ENCODE results near the gene TBC1D4. TPM values are rescaled to one million over a fixed set of nuclear protein-coding genes. Genes with fewer than 3 reads are reported as not detected.
"Not testable (repeated sequence)": the region's sequence is repeated elsewhere in the genome, so short reads cannot be mapped to it uniquely, and the experiment has no call there.

Gene TBC1D4
- total RNA-seq, 2 donors from 2014 or later, result 2.9 to 7.2 TPM

DNA sequence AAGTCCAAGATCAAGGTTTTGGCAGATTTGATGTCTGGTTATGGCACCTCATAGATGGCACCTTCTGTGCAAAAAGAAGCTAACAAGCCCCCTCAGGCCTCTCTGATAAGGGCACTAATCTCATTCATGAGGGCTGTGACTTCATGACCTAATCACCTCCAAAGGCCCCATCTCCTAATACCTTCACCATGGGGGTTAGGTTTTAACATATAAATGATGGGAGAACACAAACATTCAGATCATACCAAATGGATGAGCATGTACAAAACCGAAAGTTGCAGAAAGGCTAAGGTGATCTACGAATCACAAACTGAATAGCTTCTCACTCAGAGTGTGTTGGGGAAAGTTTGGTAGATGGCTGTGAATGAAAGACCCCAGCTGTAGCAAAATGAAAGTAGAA is 217.4 kb downstream of the TBC1D4 start:
- Mint-ChIP-seq H3K36me3 (no peaks in the 10 kb centered on the region), H3K4me3 (no peak overlapping the region), H3K4me1 (ENCODE audit: low read depth in 2 of 2) (no peaks in the 10 kb centered on the region), H3K27me3 (peaks cover 2 to 13% of the 10 kb centered on the region in 2 donors), H3K27ac (no peak overlapping the region), H3K9me3 (no peaks in the 10 kb centered on the region)
- DNase-seq (ENCODE audit: low spot score), result no peak
- ATAC-seq, result no peak

DNA sequence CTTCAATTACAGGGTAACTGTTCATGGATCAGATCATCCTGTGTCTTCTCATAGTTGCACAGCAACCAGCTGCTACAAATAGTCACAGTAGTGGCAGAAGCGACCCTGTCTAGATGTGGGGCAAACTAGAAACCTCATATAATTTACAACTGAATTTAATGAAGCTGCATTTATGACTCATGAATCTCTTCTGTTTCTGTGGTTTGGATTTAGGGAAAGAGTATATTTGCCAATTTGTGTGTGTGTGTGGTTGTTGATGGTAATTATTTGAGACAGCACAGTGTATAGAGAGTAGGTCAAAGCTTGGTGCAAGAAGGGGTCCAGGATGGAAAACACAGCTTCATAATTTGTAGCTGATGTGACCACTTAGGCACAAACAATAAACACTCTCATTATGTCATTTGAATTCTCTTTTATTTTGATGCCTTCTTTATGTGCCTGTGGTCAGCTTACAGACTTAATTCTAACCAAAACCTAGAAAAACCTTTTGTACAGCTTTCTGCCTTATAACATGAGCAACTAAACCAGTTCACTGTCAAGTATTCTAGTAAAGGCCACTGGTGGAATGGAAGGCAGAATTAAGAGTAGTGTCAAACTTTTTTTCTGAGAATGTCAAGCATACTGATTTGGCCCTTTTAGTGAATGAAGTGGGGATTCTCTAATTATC is 218.1 kb downstream of the TBC1D4 start:
- no peaks in the 10 kb centered on the region for H3K36me3 Mint-ChIP-seq

DNA sequence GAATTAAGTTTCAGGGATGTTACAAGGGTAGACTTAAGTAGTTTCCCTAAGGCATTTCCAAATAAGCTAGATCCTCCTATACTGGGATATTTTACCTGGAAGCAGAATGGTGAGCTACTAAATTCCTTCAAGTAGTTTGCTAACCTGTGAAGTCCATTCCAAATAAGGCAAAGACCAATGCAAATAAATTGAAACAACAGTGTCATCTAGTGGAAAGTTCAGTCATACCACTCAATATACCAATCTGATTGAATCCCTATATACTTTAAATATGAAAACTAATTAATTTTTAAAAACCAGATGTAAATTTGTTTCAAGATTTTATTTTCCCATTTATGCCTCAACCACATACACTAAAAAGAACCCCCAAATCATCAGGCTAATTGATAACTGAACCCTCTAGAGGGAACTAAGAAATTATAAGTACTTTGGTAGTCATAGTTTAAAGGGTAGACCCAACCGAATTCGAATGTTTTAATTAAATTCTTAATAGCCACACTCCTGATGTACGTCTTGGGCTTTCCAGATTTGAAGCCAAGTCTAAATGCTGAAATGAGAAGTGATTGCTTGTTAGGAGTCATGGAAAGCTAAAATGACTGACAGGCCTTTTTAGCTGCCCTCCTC is 223.7 kb downstream of the TBC1D4 start:
- H3K4me3 Mint-ChIP-seq, result no peak overlapping the region
- H3K36me3 Mint-ChIP-seq, result no peaks in the 10 kb centered on the region
- ATAC-seq (no peak), DNase-seq (ENCODE audit: low spot score) (no peak)
- no peaks in the 10 kb centered on the region for H3K9me3 Mint-ChIP-seq
- no peaks in the 10 kb centered on the region for H3K4me1 Mint-ChIP-seq (ENCODE audit: low read depth in 2 of 2)
- H3K27me3 Mint-ChIP-seq, result peaks cover 15 to 28% of the 10 kb centered on the region in 2 donors
- H3K27ac Mint-ChIP-seq, result no peak overlapping the region

More for the DNA sequence above, 218.1 kb downstream of the TBC1D4 start:
- ATAC-seq (no peak), DNase-seq (ENCODE audit: low spot score) (no peak)
- H3K27ac Mint-ChIP-seq, result no peak overlapping the region
- H3K27me3 Mint-ChIP-seq, result peaks cover 2 to 13% of the 10 kb centered on the region in 2 donors
- H3K4me1 Mint-ChIP-seq (ENCODE audit: low read depth in 2 of 2), result no peaks in the 10 kb centered on the region
- H3K9me3 Mint-ChIP-seq, result no peaks in the 10 kb centered on the region
- H3K4me3 Mint-ChIP-seq, result no peak overlapping the region

DNA sequence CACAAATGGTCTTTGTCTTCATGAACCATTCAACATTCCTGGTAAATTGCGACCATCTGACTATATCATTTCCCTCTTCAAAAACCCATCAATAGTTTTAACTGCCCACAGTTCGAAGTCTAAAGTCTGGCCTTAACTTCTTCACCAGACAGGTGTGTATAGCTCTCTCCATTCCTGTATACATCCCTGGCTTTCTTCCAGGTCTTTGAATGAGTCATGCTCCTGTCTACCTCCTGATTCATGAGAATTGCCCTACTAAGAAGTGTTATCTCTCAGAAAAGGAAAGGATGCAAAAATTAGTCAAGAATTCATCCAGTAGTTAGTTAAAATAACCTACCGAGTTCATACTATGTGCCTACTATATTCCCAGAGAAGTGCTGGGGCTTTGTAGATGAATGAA is 225.0 kb downstream of the TBC1D4 start:
- H3K27me3 Mint-ChIP-seq, result peaks cover 17 to 26% of the 10 kb centered on the region in 2 donors
- DNase-seq (ENCODE audit: low spot score) (no peak), ATAC-seq (no peak)
- H3K4me3 Mint-ChIP-seq, result no peak overlapping the region
- no peak overlapping the region for H3K27ac Mint-ChIP-seq
- no peaks in the 10 kb centered on the region for H3K9me3 Mint-ChIP-seq
- no peaks in the 10 kb centered on the region for H3K4me1 Mint-ChIP-seq (ENCODE audit: low read depth in 2 of 2)
- no peaks in the 10 kb centered on the region for H3K36me3 Mint-ChIP-seq

DNA sequence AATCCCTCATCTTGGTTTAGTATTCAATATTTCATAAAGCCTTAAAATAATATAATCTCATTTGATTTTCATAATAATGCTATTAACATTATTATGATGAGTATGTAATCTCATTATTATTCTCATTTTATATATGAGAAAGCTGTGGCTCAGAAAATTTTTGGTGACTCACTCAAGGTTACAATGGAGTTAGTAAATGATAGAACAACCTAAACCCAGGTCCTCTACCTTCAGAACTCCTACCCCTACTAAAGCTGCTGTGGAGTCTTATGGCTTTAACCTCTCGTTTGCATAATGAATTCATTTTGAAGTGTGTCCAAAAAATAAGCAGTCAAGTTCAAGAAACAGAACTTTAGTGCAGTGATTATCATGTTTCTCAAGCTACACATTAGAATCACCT is 226.3 kb downstream of the TBC1D4 start:
- Mint-ChIP-seq H3K9me3 (no peaks in the 10 kb centered on the region), H3K4me3 (no peak overlapping the region), H3K36me3 (no peaks in the 10 kb centered on the region), H3K27ac (no peak overlapping the region), H3K27me3 (peaks cover 17 to 26% of the 10 kb centered on the region in 2 donors), H3K4me1 (ENCODE audit: low read depth in 2 of 2) (no peaks in the 10 kb centered on the region)
- ATAC-seq (no peak), DNase-seq (ENCODE audit: low spot score) (no peak)

DNA sequence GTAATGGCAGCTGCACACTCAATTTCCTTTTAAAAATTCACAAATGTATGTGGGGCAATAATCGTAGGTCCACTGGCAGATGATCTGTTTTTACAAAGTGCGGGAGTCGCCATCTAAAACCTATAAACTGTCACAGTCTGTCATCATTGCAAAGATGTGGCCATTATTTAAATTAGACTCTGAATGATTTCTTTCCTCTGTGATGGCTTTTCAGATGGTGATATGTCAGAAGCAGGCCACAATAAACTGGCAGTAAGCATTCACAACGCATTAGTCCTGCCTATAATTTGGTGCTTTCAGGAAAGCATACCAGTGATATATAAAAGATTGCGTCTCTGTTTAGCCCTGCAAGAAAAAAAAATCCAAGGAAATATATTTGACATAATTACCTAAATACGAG is 226.8 kb downstream of the TBC1D4 start:
- H3K4me1 Mint-ChIP-seq (ENCODE audit: low read depth in 2 of 2), result no peaks in the 10 kb centered on the region
- DNase-seq (ENCODE audit: low spot score), result no peak
- no peak for ATAC-seq
- no peak overlapping the region for H3K4me3 Mint-ChIP-seq
- H3K36me3 Mint-ChIP-seq, result no peaks in the 10 kb centered on the region
- H3K9me3 Mint-ChIP-seq, result no peaks in the 10 kb centered on the region
- peaks cover 17 to 26% of the 10 kb centered on the region in 2 donors for H3K27me3 Mint-ChIP-seq
- no peak overlapping the region for H3K27ac Mint-ChIP-seq

DNA sequence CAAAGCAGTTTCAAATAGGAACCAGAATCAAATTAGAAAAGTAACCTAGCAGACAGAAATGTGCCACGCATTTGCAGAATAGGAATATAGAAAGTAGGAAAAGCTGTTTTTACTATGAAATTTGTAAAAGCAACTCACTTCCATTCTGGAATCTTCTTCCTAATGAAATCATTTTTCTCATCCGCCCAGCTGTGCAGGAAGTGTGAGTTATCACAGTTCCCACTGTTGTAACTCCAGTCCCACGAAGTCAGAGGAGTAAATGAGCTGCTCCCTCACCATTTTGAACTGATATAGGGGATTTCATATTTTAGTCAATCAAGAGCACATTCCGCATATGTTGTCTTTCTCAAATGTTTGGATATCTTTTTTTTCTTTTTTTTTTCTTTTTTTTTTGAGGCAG is 230.8 kb downstream of the TBC1D4 start:
- ATAC-seq (no peak), DNase-seq (ENCODE audit: low spot score) (no peak)
- Mint-ChIP-seq H3K27me3 (peaks cover 8 to 12% of the 10 kb centered on the region in 2 donors), H3K9me3 (no peaks in the 10 kb centered on the region), H3K36me3 (no peaks in the 10 kb centered on the region), H3K4me1 (ENCODE audit: low read depth in 2 of 2) (no peaks in the 10 kb centered on the region), H3K4me3 (no peak overlapping the region), H3K27ac (no peak overlapping the region)

DNA sequence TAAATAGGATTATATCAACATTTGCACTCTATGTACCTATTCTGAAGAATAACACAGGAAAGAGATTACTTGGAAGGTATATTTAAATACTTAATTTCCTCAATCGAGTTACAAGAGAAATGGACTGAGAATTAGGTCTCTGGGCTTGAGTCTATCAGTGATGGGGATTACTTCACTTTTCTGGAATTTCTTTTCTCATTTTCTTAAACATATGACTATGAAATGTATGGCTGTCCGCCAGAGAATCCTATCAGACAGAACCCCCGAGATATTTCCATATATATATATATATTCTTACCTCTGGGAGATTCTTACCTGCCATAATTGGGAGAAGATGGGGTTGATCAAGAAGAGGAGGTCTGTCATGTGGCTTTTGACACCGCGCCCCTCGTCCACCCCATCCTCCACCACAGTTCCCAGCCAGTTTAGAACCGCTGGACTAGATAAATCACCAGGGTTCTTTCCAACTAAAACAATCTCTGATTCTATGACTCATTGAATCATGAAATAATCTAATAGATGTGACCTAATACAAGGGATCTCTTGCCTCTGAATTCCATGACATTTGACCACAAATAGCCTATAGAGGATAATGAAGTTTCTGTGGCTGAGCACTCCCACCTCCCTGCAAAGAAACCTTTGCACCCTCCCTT is 231.3 kb downstream of the TBC1D4 start:
- no peak for ATAC-seq
- H3K27me3 Mint-ChIP-seq, result peaks cover 7 to 14% of the 10 kb centered on the region in 2 donors
- H3K36me3 Mint-ChIP-seq, result peaks cover 4% of the 10 kb centered on the region
- no peak overlapping the region for H3K27ac Mint-ChIP-seq
- no peak overlapping the region for H3K4me3 Mint-ChIP-seq
- no peaks in the 10 kb centered on the region for H3K4me1 Mint-ChIP-seq (ENCODE audit: low read depth in 2 of 2)
- no peak for DNase-seq (ENCODE audit: low spot score)
- H3K9me3 Mint-ChIP-seq, result no peaks in the 10 kb centered on the region

DNA sequence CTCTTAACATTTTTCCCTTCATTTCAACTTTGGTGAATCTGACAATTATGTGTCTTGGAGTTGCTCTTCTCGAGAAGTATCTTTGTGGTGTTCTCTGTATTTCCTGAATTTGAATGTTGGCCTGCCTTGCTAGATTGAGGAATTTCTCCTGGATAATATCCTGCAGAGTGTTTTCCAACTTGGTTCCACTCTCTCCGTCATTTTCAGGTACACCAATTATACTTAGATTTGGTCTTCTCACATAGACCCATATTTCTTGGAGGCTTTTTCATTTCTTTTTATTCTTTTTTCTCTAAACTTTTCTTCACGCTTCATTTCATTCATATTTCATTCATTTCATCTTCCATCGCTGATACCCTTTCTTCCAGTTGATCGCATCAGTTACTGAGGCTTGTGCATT is 236.4 kb downstream of the TBC1D4 start:
- H3K27me3 Mint-ChIP-seq, result peaks cover 10 to 27% of the 10 kb centered on the region in 2 donors
- DNase-seq (ENCODE audit: low spot score); H3K27ac Mint-ChIP-seq; H3K4me3 Mint-ChIP-seq; H3K9me3 Mint-ChIP-seq; H3K4me1 Mint-ChIP-seq (ENCODE audit: low read depth in 2 of 2); ATAC-seq: not testable (repeated sequence)
- peaks cover 11% of the 10 kb centered on the region for H3K36me3 Mint-ChIP-seq

DNA sequence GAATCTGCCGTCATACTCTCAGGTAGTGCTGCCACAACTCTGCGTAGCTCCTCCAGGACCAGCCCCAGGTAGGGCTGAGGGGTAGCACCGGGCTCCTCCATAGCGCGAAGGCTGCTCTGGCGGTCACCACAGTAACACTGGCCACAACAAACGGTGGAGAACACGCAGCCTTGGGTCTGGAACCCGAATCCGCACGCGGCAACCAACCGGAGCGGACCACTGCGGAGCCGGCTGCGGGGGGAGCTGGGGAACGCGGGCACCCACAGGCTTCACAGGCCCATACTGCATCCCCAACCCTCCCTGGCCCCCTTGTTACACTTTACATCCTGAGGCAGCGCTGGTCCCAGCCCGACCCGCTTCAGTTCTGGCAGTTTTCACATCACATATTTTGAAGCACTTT is 241.7 kb downstream of the TBC1D4 start:
- not testable (repeated sequence) for H3K9me3 Mint-ChIP-seq; H3K36me3 Mint-ChIP-seq; DNase-seq (ENCODE audit: low spot score); H3K27ac Mint-ChIP-seq; ATAC-seq; H3K4me3 Mint-ChIP-seq; H3K4me1 Mint-ChIP-seq (ENCODE audit: low read depth in 2 of 2)
- peaks cover 15 to 38% of the 10 kb centered on the region in 2 donors for H3K27me3 Mint-ChIP-seq

DNA sequence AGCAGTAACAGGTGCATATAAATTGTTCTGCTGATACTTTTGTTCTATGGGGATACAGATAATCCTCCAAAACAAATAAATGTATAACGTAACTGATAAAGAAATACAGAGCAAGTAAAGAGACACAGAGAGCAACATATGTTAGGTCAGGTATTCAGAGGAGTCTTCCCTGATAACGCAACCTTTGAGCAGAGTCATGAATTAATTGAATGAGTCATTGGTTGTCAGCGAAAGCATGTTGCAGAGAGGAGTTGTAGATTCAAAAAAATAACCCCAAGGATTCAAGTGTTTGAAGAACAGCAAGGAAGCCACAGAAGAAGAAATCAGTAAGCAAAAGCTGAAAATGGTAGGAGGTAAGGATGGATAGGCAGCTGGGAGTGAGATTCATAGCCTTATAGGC is 245.2 kb downstream of the TBC1D4 start:
- DNase-seq (ENCODE audit: low spot score) (no peak), ATAC-seq (no peak)
- H3K4me1 Mint-ChIP-seq (ENCODE audit: low read depth in 2 of 2), result no peaks in the 10 kb centered on the region
- H3K9me3 Mint-ChIP-seq, result peaks cover 5% of the 10 kb centered on the region
- no peak overlapping the region for H3K4me3 Mint-ChIP-seq
- peaks cover 6% of the 10 kb centered on the region for H3K36me3 Mint-ChIP-seq
- peaks cover 10 to 25% of the 10 kb centered on the region in 2 donors for H3K27me3 Mint-ChIP-seq
- H3K27ac Mint-ChIP-seq, result no peak overlapping the region

Other genes with a start within 250 kb of the TBC1D4 start
- gene COMMD6, start 55.7 kb upstream of the TBC1D4 start, total RNA-seq, result 10 to 100 TPM; 65.4 to 89.6 TPM
- gene UCHL3, start 67.6 kb upstream of the TBC1D4 start, total RNA-seq, result 10 to 100 TPM; 34.3 to 41.5 TPM
- 1 to 10 TPM; 3.1 to 5.9 TPM for gene LMO7, start 154.2 kb upstream of the TBC1D4 start, total RNA-seq

Measured in natural killer cell treated with Interleukin-12 subunit alpha and Interleukin-12 subunit beta and Interleukin-15 and Interleukin-18, amount 100 ng/mL, for 72 hours (primary cell).